ENCODE data around the gene SLC10A4.

GRCh38 chr4:48436318-48436717, 46.8 kb upstream of the SLC10A4 start:
- no peak for TF ChIP-seq POLR2AphosphoS5 (IDR thresholded peaks at IDR 0.05; ENCODE audit: low read depth)
- TF ChIP-seq STAT1 (IDR thresholded peaks at IDR 0.05; ENCODE audit: unreplicated experiment): no peak
- no peak for TF ChIP-seq ETS1 (IDR thresholded peaks at IDR 0.05)
- no peak for TF ChIP-seq CTCF (conservative IDR thresholded peaks at IDR 0.05; ENCODE audit: low read depth in 2 of 2)
- no peak for TF ChIP-seq REST (IDR thresholded peaks at IDR 0.05; ENCODE audit: unreplicated experiment)
- TF ChIP-seq EZH2 (IDR thresholded peaks at IDR 0.05; ENCODE audit: low read depth, unreplicated experiment): no peak

Data from GM23338 (cell line).